ENCODE data around the gene YWHAE.
"Not testable (repeated sequence)": the region's sequence is repeated elsewhere in the genome, so short reads cannot be mapped to it uniquely, and the experiment has no call there.

YWHAE gene

DNA sequence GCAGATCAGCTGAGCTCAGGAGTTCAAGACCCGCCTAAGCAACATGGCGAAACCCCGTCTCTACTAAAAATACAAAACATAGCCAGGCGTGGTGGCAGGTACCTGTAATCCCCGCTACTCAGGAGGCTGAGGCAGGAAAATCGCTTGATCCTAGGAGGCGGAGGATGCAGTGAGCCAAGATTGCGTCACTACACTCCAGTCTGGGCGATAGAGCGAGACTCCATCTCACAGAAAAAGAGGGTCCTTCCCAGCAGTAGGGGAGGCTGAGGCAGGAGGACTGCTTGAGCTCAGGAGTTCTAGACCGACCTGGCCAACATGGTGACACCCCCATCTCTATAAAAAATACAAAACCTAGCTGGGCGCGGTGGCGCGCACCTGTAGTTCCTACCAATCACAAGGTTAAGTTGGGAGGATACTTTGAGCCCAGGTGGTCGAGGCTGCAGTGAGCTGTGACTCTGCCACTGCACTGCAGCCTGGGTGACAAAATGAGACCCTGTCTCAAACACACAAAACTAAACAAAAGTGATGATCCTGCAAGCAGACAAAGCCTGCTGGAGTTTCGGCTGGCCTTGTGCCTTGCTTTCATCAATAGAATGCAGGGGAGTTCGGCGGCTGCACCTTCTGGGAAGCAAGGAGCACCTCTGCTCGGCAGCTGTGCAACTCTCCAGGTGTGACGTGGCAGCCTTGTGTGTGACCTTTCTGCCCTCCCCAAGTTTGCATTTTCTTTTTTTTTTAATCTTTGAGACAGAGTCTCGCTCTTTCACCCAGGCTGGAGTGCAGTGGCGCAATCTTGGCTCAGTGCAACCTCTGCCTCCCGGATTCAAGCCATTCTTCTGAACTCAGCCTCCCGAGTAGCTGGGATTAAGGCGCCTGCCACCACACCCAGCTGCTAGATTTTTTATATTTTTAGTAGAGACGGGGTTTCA, 12.4 kb upstream of the YWHAE start:
- DNase-seq = no peak

DNA sequence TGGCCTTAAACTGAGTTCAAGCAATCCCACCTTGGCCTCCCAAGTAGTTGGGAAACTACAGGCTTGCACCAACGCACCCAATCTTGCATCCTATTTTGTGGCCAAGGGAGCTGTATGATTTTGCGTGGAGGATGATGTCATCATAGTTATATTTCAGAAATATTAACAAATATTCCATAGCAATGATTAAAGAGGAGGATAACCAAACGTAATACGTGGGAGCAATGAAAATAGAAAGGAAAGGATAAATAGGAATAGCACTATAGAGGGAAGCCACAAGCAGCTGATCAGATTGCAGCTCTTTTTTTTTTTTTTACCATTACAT, 2.2 kb upstream of the YWHAE start:
- DNase-seq = no peak

DNA sequence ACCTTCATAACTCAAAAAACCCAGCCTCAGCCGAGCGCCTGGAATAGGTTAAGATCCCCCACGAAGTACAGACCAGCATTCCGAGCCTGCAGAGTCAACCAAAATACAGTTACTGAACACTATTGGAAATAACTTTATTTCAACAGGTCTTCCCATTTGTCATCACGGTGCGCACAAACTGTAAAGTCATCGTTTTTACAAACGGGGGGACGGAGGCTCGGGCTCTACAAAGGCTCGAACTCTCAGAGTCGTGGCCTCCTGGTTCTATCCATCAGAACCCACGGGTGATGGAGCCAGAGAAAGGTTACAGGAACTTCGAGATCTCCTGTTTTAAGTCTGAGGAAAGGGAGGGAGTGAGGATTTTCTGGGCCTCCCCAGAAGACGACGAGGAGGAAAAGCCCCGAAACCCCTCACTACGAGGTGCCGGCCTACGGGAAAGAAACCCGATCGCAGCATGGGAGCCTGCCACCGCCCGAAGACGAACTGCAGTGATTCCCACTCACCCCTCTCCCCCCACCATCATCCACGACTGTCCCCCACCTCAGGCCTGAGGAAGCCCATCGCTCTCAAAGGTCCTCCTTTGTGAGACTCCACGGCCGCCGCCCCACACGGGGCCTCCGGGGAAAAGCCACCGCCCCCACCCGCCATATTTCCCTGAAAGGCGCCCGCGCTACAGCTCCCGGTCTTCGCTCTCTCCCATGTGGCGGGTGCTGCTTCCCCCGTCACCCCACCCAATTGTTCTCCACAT, 917 bp downstream of the YWHAE start:
- DNase-seq = peak in 1 of 5 experiments; percentile 34

DNA sequence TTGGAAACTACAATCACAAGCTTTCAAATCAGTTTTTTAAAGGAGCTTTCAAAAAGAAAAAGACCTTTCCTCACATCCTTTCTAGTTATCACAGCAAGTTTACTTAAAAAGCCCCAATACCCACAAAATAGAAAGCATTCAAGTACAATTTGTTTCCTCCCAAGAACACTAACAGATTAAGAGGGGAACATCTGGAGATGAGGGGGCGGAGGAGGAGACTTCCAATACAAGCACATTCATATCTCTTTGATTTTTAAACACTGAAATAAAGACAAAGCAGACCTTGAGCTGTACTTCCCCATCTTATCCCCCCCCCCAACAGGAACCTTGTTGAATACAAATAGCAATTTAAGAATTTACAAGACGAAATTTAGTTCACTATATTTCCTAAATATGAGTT, 2.0 kb downstream of the YWHAE start:
- DNase-seq = no peak

DNA sequence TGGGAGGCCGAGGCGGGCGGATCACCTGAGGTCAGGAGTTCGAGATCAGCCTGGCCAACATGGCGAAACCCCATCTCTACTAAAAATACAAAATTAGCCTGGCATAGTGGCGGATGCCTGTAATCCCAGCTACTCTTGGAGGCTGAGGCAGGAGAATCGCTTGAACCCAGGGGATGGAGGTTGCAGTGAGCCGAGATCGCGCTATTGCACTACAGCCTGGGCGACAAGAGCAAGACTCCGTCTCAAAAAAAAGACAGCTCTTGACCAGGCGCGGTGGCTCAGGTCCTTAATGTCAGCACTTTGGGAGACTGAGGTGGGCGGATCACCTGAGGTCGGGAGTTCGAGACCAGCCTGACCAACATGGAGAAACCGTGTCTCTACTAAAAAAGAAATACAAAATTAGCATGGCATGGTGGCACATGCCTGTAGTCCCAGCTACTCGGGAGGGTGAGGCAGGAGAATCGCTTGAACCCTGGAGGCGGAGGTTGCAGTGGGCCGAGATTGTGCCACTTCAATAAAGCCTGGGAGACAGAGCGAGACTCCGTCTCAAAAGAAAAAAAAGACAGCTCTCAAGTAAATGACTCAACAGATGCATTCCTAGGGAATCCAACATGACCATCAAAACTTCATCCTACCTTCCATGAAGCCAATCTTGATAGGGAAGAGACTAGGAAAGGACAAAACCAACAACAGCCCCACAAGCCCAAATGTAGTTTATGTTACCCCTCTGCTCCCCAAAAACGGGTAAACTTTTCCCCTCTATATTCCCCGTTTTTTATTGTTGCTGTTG, 4.0 kb downstream of the YWHAE start:
- DNase-seq = not testable (repeated sequence)

GRCh38 chr17:1391577-1391976, 8.4 kb downstream of the YWHAE start:
- no peak for DNase-seq

GRCh38 chr17:1390432-1391367, 9.3 kb downstream of the YWHAE start:
- DNase-seq = no peak

DNA sequence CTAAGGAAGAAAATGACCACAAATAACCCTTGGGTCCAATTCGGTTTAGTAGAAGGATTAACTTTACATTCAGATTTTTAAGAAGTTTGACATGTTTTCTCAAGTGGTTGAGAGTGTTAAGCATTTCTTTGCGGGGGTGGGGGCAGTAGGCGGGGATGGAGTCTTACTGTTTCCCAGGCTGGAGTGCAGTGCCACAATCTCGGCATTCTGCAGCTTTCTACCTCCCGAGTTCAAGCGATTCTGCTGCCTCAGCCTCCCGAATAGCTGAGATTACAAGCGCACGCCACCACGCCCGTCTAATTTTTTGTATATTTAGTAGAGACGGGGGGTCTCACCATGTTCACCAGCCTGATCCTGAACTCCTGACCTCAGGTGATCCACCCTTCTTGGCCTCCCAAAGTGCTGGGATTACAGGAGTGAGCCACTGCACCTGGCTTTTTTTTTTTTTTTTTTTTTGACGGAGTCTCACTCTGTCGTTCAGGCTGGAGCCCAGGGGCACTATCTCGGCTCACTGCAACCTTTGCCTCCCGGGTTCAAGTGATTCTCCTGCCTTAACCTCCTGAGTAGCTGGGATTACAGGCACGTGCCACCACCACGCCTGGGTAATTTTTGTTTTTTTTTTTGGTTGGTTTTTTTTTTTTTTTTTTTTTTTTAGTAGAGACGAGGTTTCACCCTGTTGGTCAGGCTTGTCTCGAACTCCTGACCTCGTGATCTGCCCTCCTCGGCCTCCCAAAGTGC, 12.4 kb downstream of the YWHAE start:
- not testable (repeated sequence) for DNase-seq

- not testable (repeated sequence) for DNase-seq
These were observed 13.3 kb downstream of the YWHAE start for GRCh38 chr17:1386675-1387190.

- no peak for DNase-seq
These were observed 13.8 kb downstream of the YWHAE start for GRCh38 chr17:1386265-1386664.

DNA sequence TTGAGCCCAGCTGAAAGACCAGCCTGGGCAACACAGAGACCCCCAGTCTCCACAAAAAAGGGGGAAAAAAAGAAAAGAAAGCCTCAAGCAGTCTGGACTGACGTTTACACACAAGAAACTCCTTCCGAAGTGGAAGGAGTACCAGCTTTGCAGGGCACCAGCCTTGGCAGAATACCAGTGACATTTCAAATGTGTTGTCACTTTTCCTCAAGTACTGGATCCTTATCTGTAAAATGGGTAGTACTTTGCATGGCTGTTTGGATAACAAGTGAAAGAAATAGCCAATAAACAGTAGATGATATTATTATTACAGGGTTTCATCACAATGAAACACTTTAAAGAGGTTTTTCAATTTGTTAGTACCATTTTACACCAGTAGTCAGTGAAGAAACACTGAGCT, 14.2 kb downstream of the YWHAE start:
- DNase-seq = no peak

GRCh38 chr17:1384905-1385435, 15.1 kb downstream of the YWHAE start:
- no peak for DNase-seq

- DNase-seq = peak in 1 of 5 experiments; percentile 67
These were observed 20.1 kb downstream of the YWHAE start for GRCh38 chr17:1379930-1380313.

GRCh38 chr17:1379208-1379929, 20.7 kb downstream of the YWHAE start:
- DNase-seq = no peak

DNA sequence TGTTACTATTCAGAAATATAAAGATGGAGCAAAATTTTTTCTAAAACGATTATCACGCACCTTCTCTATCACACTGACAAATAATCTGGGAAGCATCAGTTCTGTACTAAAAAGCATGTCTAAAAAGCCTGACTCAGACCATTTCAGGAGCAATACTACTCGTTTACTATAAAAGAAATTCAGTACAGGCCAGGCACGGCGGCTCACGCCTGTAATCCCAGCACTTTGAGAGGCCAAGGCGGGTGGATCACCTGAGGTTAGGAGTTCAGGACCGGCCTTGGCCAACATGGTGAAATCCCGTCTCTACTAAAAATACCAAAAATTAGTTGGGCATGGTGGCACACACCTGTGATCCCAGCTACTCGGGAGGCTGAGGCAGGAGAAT, 21.6 kb downstream of the YWHAE start:
- DNase-seq = not testable (repeated sequence)

GRCh38 chr17:1377334-1377733, 22.7 kb downstream of the YWHAE start:
- DNase-seq = no peak

GRCh38 chr17:1376061-1376460, 24.0 kb downstream of the YWHAE start:
- peak in 1 of 5 experiments; percentile 48 for DNase-seq

- peak in 2 of 5 experiments; percentile 25 to 54 for DNase-seq
These were observed 24.4 kb downstream of the YWHAE start for GRCh38 chr17:1375615-1376014.

DNA sequence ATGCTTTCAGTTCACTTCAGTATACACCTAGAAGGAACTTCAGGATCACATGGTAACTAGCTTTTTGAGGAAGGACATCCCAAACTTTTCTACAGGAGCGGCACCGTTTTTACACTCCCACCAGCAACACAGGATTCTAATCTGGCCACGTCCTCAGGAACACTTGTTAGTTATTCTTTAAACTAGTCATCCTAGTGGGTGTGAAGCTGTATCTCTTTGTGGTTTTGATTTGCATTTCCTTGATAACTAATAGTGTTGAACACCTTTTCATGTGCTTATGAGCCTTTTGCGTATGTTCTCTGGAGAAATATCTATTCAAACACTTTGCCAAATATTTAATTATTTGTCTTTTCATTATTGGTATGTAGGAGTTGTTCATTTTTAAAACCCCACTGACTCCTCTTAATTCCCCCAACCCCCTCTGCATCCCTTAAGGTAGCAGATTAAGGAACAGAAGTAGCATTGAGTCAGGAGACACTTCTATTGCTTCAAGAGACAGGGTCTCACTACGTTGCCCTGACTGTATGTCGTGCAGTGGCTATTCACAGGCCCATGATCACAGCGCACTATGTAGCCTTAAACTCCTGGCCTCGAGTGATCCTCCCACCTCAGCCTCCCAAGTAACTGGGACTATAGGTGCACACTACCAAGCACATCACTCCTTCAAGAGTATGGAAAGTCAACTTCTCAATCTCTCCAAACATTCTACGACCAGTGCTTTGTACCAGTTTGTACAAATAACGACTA, 25.4 kb downstream of the YWHAE start:
- DNase-seq = peak in 2 of 5 experiments; percentile 21 to 46
